NOMO-1 (cell line): ENCODE data around the gene SNCB.
A peak's percentile ranks its signal among the peaks of the same experiment; 100 is the strongest.

ENCODE experiments used
- DNase-seq, 2 experiments: peaks; one replicate each; lab custom pipeline; 2025; ENCODE audit not compliant: unreplicated experiment in 2 of 2; lab: John Stamatoyannopoulos, UW

SNCB gene

GRCh38 chr5:176629853-176630680, at the start of gene SNCB, which contains the start of gene EIF4E1B:
SNCB (minus strand) TSS chr5:176630534; CDS start chr5:176629654, 880 bp downstream.
EIF4E1B (plus strand) TSS chr5:176630675; CDS start chr5:176642788, 12,113 bp downstream.
- DNase-seq = no peak

DNA sequence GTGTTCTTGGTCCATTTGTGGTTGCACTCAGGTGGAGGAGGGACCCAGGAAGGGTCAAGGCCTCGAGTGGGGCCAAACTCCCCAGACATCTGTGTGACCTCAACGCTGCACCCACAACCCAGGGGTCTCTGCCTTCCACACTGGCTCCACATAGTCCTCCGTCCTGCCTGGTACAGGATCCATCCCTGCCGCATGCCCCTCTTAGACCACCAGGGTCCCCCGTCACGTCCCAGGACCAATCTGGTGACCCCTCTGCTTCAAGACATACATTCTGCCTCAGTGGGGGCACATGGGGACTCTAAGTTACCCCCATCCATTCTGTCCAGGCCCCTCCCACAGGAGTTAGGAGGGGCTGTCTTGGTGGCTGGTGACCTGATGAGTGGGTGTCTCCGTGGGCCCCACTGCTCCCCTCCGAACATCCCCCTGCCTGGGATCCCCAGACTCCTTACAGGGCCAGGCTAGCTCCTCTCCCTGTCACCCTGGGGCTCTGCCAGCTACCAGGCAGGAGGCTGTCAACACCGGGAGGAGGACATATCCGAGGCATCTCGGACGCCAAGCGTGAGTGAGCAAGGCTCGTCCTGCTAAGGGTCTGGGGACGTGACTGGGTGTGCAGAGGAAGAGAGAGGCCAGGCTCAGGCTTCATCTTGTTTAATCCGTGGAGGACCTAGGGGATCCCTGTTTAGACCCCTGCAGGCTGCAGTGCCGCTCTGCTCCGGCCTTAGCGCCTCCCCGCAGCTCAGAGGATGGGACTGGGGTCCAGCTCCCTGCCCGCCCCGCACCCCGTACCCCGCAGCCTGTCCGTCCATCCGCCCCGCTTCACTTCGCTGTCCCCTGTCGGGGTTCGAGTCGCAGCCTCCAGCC, 49.3 kb upstream of the SNCB start:
- DNase-seq = no peak

GRCh38 chr5:176678584-176678983, 48.2 kb upstream of the SNCB start:
- DNase-seq = no peak

- DNase-seq = no peak
Measured at GRCh38 chr5:176677209-176677939, 47.0 kb upstream of the SNCB start.

DNA sequence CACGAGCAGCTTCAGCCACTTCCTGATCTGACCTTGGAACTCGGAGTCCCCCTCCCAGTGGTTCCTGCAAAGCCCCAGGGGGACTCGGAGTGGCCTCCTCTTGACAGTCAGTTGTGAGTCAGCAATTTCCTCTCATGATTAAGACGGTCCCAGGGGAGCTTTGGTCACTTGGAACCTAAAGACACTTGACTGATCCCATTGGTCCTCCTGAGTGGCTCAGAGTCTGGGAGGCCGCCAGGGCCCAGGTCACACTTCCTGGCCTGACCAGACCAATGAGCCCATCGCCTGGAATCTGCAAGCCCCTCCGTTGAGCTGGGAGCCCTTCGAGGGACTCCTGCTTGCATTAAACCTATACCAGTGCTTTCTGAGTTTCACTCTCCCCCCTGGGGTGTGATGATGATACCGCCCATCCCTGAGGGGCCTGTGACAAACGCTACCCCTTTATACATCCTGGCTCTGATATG, 46.1 kb upstream of the SNCB start:
- DNase-seq = peak in 1 of 2 experiments; percentile 9

DNA sequence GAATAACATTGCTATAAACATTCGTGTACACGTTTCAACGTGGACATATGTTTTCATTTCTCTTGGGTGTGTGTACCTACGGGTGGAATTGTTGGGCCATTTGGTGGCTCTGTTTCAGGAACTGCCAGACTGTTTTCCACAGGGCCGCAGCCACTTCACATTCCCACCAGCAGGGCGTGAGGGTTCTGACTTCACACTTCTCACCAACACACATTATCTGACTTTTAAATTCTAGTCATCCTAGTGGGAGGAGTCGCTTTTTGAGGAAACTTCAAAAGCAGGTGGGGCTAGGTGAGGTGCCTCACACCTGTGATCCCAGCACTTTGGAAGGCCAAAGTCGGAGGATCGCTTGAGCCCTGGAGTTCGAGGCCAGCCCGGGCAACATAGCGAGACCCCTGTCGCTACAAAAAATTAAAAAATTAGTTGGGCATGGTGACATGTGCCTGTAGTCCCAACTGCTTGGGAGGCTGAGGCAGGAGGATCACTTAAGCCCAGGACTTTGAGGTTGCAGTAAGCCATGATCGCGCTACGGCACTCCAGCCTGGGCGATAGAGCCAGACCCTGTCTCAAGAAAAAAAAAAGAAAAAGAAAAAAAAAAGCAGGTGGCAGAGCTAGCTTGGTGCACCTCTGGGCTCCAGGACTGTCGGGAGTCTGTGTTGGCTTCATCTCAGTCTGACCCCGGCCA, 45.5 kb upstream of the SNCB start:
- DNase-seq = no peak

GRCh38 chr5:176674799-176675198, 44.5 kb upstream of the SNCB start:
- DNase-seq = no peak

DNA sequence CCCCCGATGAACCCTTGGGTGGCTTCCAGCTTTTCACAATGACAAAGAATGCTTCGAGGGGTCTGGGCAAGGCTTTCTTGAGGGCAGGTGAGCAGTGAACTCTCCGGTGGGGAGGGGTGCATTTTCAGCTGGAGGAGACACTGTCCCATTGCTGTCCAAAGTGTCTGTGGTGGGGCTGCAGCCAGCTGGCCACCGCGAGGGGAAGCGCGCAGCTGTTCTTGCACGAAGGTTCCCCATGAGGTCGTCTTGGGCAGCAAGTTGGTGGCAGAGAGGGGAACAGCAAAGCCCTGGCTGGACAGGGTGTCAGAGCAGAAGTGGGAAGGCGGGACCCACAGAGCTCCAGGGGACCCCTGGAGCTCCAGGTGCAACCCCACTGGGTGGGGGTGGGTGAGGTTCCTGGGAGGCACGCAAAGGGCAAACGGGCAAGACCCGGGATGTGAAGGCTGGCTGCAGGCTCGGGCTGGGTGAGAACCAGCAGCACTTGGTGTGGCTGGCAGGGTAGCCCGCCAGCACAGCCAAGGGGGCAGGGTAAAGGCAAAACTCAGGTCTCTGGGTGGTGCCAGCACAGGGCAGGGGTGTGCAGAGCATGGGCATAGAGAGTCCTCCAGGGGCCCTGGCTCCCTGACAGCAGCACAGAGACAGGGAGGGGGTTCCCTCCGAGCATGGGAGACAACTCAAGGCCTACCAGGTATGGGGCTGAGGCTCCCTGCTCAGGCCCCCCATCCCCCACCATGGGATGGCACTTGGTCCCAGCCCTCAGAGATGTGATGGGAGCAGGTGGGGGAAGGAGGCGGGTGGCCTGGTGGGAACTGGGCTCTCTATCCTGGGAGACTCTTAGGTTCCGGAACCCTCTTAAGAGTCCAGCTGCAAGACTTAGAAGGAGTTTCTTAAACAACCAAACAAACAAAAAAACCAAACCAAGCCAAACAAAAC, 43.6 kb upstream of the SNCB start:
- no peak for DNase-seq

DNA sequence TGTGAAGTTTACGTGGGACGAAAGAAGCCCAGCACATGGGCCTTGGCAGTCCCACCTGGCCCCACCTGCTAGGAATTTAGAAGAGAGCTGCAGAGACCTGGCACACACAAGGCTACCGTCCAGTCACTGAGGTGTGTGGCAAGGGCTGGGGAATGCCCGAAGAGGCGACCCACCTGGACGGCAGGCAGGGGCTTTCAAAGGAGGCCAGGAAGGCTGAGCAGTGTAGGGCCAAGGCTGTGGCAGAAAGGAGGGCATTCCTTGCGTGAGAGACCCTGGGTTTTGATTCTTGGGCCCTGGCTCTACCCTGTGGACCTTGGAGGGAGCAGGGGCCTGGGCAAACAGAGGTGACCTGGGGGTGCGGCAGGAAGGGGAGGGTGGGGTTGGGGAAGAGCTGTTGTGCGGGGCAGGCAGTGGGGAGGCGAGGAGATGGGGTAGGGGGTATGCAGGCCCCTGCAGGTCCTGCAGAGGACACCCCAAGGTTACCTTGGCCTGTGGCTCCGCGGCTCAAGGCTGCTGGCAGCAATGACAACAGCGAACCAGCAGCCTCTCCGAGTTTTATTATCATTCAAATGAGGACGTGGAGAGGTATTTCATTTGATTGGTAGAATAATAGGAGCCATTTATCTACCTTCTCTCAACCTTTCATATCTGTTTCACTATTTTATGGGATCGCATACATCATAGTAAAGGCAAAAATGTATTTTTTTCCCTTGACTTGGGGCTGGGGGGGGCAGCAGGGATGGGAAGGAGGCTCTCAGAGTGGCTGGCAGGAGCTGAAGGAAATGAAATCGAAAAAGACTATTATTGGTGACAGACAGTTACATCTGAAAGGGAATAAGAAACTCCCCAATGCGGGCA, 41.8 kb upstream of the SNCB start:
- no peak for DNase-seq

DNA sequence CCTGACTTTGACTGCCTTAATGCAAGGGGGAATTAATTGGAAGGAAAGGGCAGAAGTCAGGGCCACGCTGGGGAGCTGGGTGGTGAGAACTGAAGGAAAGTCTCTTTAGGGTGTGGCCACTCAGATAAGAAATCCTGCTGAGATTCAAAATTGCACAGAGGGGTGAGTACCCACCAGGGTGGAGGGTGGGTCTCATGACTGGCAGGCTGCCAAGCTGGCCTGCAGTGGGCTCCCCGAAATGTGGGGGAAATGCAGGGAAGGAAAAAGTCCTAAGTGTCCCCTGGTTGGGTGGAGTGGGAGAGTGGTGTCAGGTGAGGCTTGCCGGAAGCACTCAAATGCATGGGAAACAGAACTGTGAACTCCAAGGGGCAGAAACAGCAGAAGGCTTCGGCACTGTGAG, 41.1 kb upstream of the SNCB start:
- no peak for DNase-seq

GRCh38 chr5:176670449-176670848, 40.1 kb upstream of the SNCB start:
- DNase-seq = no peak

DNA sequence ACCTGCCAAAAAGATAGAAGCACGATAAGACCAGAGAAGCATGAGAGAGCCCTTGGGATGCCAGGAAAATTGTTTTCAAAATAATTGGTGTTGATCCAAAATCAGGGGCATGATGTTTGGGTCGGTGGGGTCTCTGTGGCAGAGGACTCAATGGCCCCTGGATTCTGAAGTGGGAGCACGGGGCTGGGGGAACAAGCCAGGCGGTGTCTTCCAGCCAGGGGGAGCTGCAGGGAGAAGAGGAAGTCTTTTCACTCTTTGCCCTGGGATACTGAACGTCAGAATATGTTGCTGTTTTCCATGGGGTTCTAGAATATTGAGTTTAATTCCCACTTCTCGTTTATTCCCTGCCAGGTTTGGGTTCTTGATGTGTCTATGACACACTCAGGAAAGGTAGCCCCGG, 37.3 kb upstream of the SNCB start:
- DNase-seq = no peak

GRCh38 chr5:176665517-176665916, 35.2 kb upstream of the SNCB start:
- no peak for DNase-seq

- no peak for DNase-seq
Measured at GRCh38 chr5:176664886-176665285, 34.6 kb upstream of the SNCB start.

GRCh38 chr5:176664479-176664878, 34.1 kb upstream of the SNCB start:
- DNase-seq = no peak

- no peak for DNase-seq
Measured at GRCh38 chr5:176663566-176663965, 33.2 kb upstream of the SNCB start.

DNA sequence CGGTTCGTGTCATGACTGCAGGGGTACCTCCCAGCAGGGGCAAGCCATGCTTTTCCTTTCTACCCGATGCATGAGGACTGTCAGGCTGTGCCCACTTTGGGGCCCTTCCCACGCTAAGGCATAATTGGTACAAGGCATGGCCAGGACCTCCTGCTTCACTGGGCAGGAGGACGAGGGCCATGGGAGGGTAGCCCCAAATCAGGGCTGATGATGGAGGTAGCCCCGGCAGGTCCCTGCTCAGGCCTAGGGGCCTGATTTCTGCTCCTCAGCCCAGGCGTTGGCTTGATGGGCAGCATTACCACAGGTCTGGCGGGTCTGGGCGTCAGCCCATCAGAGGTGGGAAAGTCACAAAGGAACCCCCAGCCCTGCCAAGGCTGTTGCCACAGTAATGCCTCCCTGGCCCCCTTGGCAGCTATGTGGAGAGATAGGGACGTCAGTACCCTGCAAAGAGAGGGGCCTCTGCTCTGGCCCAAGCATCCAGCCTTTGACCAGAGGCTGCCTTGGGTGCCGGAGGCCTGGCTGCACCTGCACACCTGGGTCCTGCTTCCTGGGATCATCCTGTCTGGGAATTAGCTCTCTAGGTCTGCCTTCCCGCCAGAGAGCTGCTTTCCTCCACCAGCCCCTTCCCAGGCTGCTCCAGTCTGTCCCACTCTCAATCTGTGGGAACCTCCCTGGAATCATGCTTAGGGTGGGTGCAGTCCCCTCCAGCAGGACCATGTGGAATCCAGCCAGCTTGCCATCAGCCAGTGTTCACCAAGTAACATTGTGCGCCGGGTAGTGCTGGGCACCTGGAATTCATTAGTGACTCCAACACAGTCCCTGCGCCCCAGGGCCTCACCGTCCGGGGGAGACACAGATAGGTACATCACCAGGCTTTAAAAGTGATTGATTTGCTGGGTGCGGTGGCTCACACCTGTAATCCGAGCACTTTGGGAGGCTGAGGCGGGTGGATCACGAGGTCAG, 32.3 kb upstream of the SNCB start:
- no peak for DNase-seq
